GM12878 (cell line): ENCODE results near the gene HCN4. TPM values are rescaled to one million over a fixed set of nuclear protein-coding genes. Genes with fewer than 3 reads are reported as not detected.

Experiments
- ATAC-seq: fragments of 200-7000 bp; cut with Tn5 transposase; 3 replicates; pipeline ENCODE4 v1.9.1; 2020; ENCODE audit warnings: mild to moderate bottlenecking, moderate library complexity
- BruUV-seq: library from RNA; stranded (reverse); fragments of 400-500 nt; replicated peaks from 2 replicates; lab custom pipeline; 2021; lab: Mats Ljungman, UMichigan
- CTCF ChIA-PET: fragments of 300-600 bp; sonication (Branson Sonifier 250); formaldehyde crosslinking; extraction: SDS; loops from one replicate; lab custom pipeline; 2021; ENCODE audit warnings: inconsistent platforms; lab: Yijun Ruan, JAX
- POLR2A ChIA-PET: fragments of 350-600 bp; formaldehyde crosslinking; extraction: SDS; loops from one replicate; lab custom pipeline; 2021; ENCODE audit warnings: inconsistent platforms; lab: Charles Lee
- RAD21 ChIA-PET: fragments of 300-600 bp; sonication (Branson Sonifier 250); formaldehyde crosslinking; loops from one replicate; lab custom pipeline; 2023; ENCODE audit warnings: antibody characterized with exemption; ENCODE audit not compliant: unreplicated experiment; lab: Charles Lee
- SMC1A ChIA-PET: fragments of 300-600 bp; sonication (Branson Sonifier 250); formaldehyde crosslinking; loops from one replicate; lab custom pipeline; 2023; ENCODE audit not compliant: unreplicated experiment, uncharacterized antibody; lab: Charles Lee
- DNase-seq: peaks from one replicate; pipeline ENCODE4 v3.0.0-alpha.2; 2011; ENCODE audit warnings: low read depth, low spot score
- FAIRE-seq: peaks from 3 replicates; lab custom pipeline; 2011; peaks lifted over from hg19 to GRCh38; lab: Jason Lieb, UNC
- H2AFZ ChIP-seq: 2 replicates; pipeline ENCODE4 v1.6.0; 2011; ENCODE audit warnings: low read depth, low read length, control low read depth; ENCODE audit not compliant: control insufficient read depth
- H3K27ac ChIP-seq: 2 replicates; pipeline ENCODE4 v1.5.1; 2011; ENCODE audit warnings: control low read depth; ENCODE audit not compliant: control insufficient read depth, insufficient read depth
- H3K27me3 ChIP-seq, 2 experiments: replicated peaks in 1 of 2; 2 replicates each; pipeline versions ENCODE4 v1.6.0 to v1.6.1; 2011; ENCODE audit warnings: low read length in 1 of 2; ENCODE audit not compliant: control insufficient read depth in 2 of 2, insufficient read depth in 2 of 2
- H3K36me3 ChIP-seq, 2 experiments: 2 replicates each; pipeline ENCODE4 v1.5.1; 2011; ENCODE audit warnings: low read length in 1 of 2; ENCODE audit not compliant: control insufficient read depth in 2 of 2, insufficient read depth in 2 of 2
- H3K4me1 ChIP-seq: 2 replicates; pipeline ENCODE4 v1.6.1; 2011; ENCODE audit warnings: mild to moderate bottlenecking, low read length, moderate library complexity, mixed read lengths; ENCODE audit not compliant: control insufficient read depth, insufficient read depth
- H3K4me2 ChIP-seq: 2 replicates; pipeline ENCODE4 v1.6.0; 2011; ENCODE audit warnings: control low read depth; ENCODE audit not compliant: control insufficient read depth, insufficient read depth
- H3K4me3 ChIP-seq: fragments of 200-600 bp; sonication (generic); 2 replicates; pipeline ENCODE4 v1.5.1; 2016
- H3K79me2 ChIP-seq: 2 replicates; pipeline ENCODE4 v1.6.0; 2011; ENCODE audit warnings: low read length; ENCODE audit not compliant: control insufficient read depth, insufficient read depth
- H3K9ac ChIP-seq: 2 replicates; pipeline ENCODE4 v1.8.0; 2011; ENCODE audit warnings: low read length, control low read depth, mixed read lengths; ENCODE audit not compliant: control insufficient read depth, insufficient read depth
- H3K9me3 ChIP-seq: replicated peaks from 3 replicates; pipeline ENCODE4 v1.5.1; 2011; ENCODE audit warnings: mild to moderate bottlenecking, low read length; ENCODE audit not compliant: control insufficient read depth, insufficient read depth
- H4K20me1 ChIP-seq: 2 replicates; pipeline ENCODE4 v1.6.0; 2011; ENCODE audit not compliant: control insufficient read depth, insufficient read depth
- BCL3 ChIP-seq: IDR thresholded peaks from 2 replicates; pipeline ENCODE4 v1.6.1; 2011; ENCODE audit warnings: borderline replicate concordance, low read depth, mild to moderate bottlenecking, moderate library complexity, low read length; ENCODE audit not compliant: insufficient read depth, poor library complexity, severe bottlenecking
- EED ChIP-seq: sonication (generic); IDR thresholded peaks from 2 replicates; pipeline ENCODE4 v1.6.1; 2016; ENCODE audit warnings: antibody characterized with exemption, low read depth
- FOXM1 ChIP-seq: IDR thresholded peaks from 2 replicates; pipeline ENCODE4 v1.6.1; 2012; ENCODE audit warnings: low read depth, mild to moderate bottlenecking, inconsistent platforms, low read length, moderate library complexity
- GABPA ChIP-seq: IDR thresholded peaks from 2 replicates; pipeline ENCODE4 v1.6.1; 2014; ENCODE audit warnings: antibody characterized with exemption, low read depth, mild to moderate bottlenecking, inconsistent platforms
- KDM1A ChIP-seq: fragments of 200-600 bp; sonication (generic); IDR thresholded peaks from 2 replicates; pipeline ENCODE4 v1.6.1; 2016; ENCODE audit warnings: borderline replicate concordance
- MAX ChIP-seq: IDR thresholded peaks from 2 replicates; pipeline ENCODE4 v1.6.1; 2012; ENCODE audit warnings: low read depth, low read length, improper control_type of control experiment
- RCOR1 ChIP-seq: conservative IDR thresholded peaks from 2 replicates; pipeline ENCODE4 v1.6.1; 2012; ENCODE audit warnings: low read depth, low read length, improper control_type of control experiment
- RUNX3 ChIP-seq: IDR thresholded peaks from 2 replicates; pipeline ENCODE4 v1.6.1; 2012; ENCODE audit warnings: low read length, inconsistent platforms
- USF1 ChIP-seq: IDR thresholded peaks from 2 replicates; pipeline ENCODE4 v1.6.1; 2011; ENCODE audit warnings: borderline replicate concordance, low read depth, mild to moderate bottlenecking, moderate library complexity, mixed read lengths, low read length; ENCODE audit not compliant: insufficient read depth; ENCODE audit errors: extremely low read length
- WGBS: methylation state at CpG from one replicate; pipeline ENCODE4 v1.1.6; 2016; ENCODE audit warnings: low lambda C conversion rate; ENCODE audit not compliant: insufficient replicate concordance, insufficient coverage; ENCODE audit errors: missing lambda C conversion rate; 5-methylcytosine and 5-hydroxymethylcytosine counted together
- in situ Hi-C: fragments of 300-500 bp; cut with MboI; formaldehyde crosslinking; loops from 9 replicates; pipeline ENCODE4 v1.14.3; 2018; ENCODE audit warnings: mixed read lengths
- intact Hi-C: fragments of 100-400 bp; cut with micrococcal nuclease; formaldehyde crosslinking; loops from one replicate; pipeline ENCODE4 v1.14.2; 2022; ENCODE audit not compliant: unreplicated experiment
- polyA plus RNA-seq, 11 experiments: library from polyadenylated mRNA; depleted of rRNA in 4 of 11; unstranded in 6 of 11; stranded (reverse) in 5 of 11; fragments of >200 nt; fragmentation: Nextera tagmentation in 4 of 11; fragmentation: Illumina TruSeq in 1 of 11; extraction: Ambion mirVana in 4 of 11; extraction: Trizol in 1 of 11; gene quantifications; 1 replicate in 1 of 11; 2 replicates in 10 of 11; pipeline versions ENCODE4 v1.2.1 to v1.2.3, GENCODE V29; 2011 to 2016; ENCODE audit warnings: inconsistent platforms in 2 of 11, missing spikeins in 2 of 11, low read depth in 1 of 11
- total RNA-seq, 4 experiments: library from RNA; depleted of rRNA in 3 of 4; stranded (reverse); fragments of >200 nt in 3 of 4; fragmentation: Illumina TruSeq in 1 of 4; extraction: Trizol in 1 of 4; gene quantifications; 2 replicates each; pipeline versions ENCODE4 v1.2.1 to v1.2.3, GENCODE V29; 2013 to 2021

Gene HCN4
- total and polyA plus RNA-seq, 10 of the 15 experiments (the other 5 are each of a cell fraction or from before 2014, with no cell fraction given) = 0.03 to 0.10 TPM; not detected in 8

GRCh38 chr15:73386238-73386637, 17.5 kb upstream of the HCN4 start:
- Histone ChIP-seq H3K9ac (no peak overlapping the region), H3K27me3 (no peaks in the 10 kb centered on the region; a peak in 2 of 4 replicates), H3K4me2 (no peak overlapping the region), H3K79me2 (no peaks in the 10 kb centered on the region), H4K20me1 (no peaks in the 10 kb centered on the region), H2AFZ (no peak overlapping the region), H3K27ac (no peak overlapping the region), H3K9me3 (no peaks in the 10 kb centered on the region), H3K4me3 (no peak overlapping the region), H3K4me1 (no peaks in the 10 kb centered on the region), H3K36me3 (no peaks in the 10 kb centered on the region)
- no peak for TF ChIP-seq EED
- no peak for TF ChIP-seq USF1
- TF ChIP-seq MAX = no peak
- TF ChIP-seq GABPA = no peak
- TF ChIP-seq FOXM1 = no peak
- no peak for TF ChIP-seq RCOR1
- no peak for TF ChIP-seq BCL3
- TF ChIP-seq RUNX3 = no peak
- TF ChIP-seq KDM1A = no peak
- DNase-seq (no peak), FAIRE-seq (no peak), ATAC-seq (no peak)
- no TSS peak for BruUV-seq
- ChIA-PET SMC1A (no interaction called here), POLR2A (no interaction called here), RAD21 (no interaction called here), CTCF (no interaction called here)
- intact Hi-C loops = no loop called here
- in situ Hi-C loops = no loop called here
- WGBS = 26% methylated on average over 5 of the region's 5 CpGs
